ENCODE data around the gene PKMYT1. TPM values are rescaled to one million over a fixed set of nuclear protein-coding genes. Genes with fewer than 3 reads are reported as not detected.

The PKMYT1 gene
- total and polyA plus RNA-seq, 2 experiments from 2014 or later = 90.9 to 100 TPM

GRCh38 chr16:2966808-2967191, 13.4 kb downstream of the PKMYT1 start:
- no peaks in the 10 kb centered on the region for H3K9me2 ChIP-seq (ENCODE audit: insufficient read depth)
- DNase-seq (ENCODE audit: low spot score) = peak; percentile 70
- H3K27me3 ChIP-seq (ENCODE audit: insufficient read depth) = peaks cover 50% of the 10 kb centered on the region
- TF ChIP-seq REST (IDR thresholded peaks at IDR 0.05; ENCODE audit: unreplicated experiment) (peak; percentile 55), CTCF (conservative IDR thresholded peaks at IDR 0.05; ENCODE audit: low read depth in 2 of 2) (peak in 1 of 2 experiments; percentile 12; a peak in 1 of 4 replicates), ZNF114 (CRISPR knock-in tag; IDR thresholded peaks at IDR 0.05) (no peak)
- peak overlapping the region; percentile 94 for H3K4me3 ChIP-seq
- peaks cover 20% of the 10 kb centered on the region; the same call in 1 of the 2 replicates for H3K4me1 ChIP-seq (ENCODE audit: insufficient read depth)
- H3K27ac Mint-ChIP-seq = no peak overlapping the region
- H3F3A ChIP-seq (replicated peaks; ENCODE audit: low read depth) = peaks cover 41% of the 10 kb centered on the region
- H4K20me1 ChIP-seq (replicated peaks; ENCODE audit: insufficient read depth) = peaks cover 10% of the 10 kb centered on the region
- H3K4me2 ChIP-seq = peak overlapping the region; percentile 95
- H3K9me3 Mint-ChIP-seq = no peaks in the 10 kb centered on the region
- no peak overlapping the region for H3K27ac ChIP-seq (ENCODE audit: low read depth)
- peaks cover 7% of the 10 kb centered on the region; the same call in 2 of the 3 replicates for H3K36me3 Mint-ChIP-seq (ENCODE audit: low read depth)
- peaks cover 42% of the 10 kb centered on the region for H3K27me3 Mint-ChIP-seq (ENCODE audit: insufficient read depth, low read depth, poor library complexity)
- no peak for ATAC-seq
- no peak overlapping the region for H2AFZ ChIP-seq
- H3K79me2 ChIP-seq (replicated peaks; ENCODE audit: insufficient read depth) = no peaks in the 10 kb centered on the region
- no peak overlapping the region for H3K4me3 Mint-ChIP-seq
- H3K4me1 Mint-ChIP-seq = peaks cover 20% of the 10 kb centered on the region
- no peaks in the 10 kb centered on the region for H3K36me3 ChIP-seq (ENCODE audit: insufficient read depth)

- H3K27ac Mint-ChIP-seq = no peak overlapping the region
- DNase-seq (ENCODE audit: low spot score) = no peak
- H3K36me3 ChIP-seq (ENCODE audit: insufficient read depth) = no peaks in the 10 kb centered on the region
- H3K4me2 ChIP-seq = peak overlapping the region; percentile 95
- peak overlapping the region; percentile 94 for H3K4me3 ChIP-seq
- H2AFZ ChIP-seq = no peak overlapping the region
- peaks cover 20% of the 10 kb centered on the region; the same call in 1 of the 2 replicates for H3K4me1 ChIP-seq (ENCODE audit: insufficient read depth)
- H3K4me1 Mint-ChIP-seq = peaks cover 20% of the 10 kb centered on the region
- H3K79me2 ChIP-seq (replicated peaks; ENCODE audit: insufficient read depth) = no peaks in the 10 kb centered on the region
- no peak for ATAC-seq
- H3K4me3 Mint-ChIP-seq = no peak overlapping the region
- H3K9me3 Mint-ChIP-seq = no peaks in the 10 kb centered on the region
- peaks cover 42% of the 10 kb centered on the region for H3K27me3 Mint-ChIP-seq (ENCODE audit: insufficient read depth, low read depth, poor library complexity)
- peaks cover 7% of the 10 kb centered on the region; the same call in 2 of the 3 replicates for H3K36me3 Mint-ChIP-seq (ENCODE audit: low read depth)
- no peaks in the 10 kb centered on the region for H3K9me2 ChIP-seq (ENCODE audit: insufficient read depth)
- H3F3A ChIP-seq (replicated peaks; ENCODE audit: low read depth) = peaks cover 42% of the 10 kb centered on the region
- TF ChIP-seq ETS1 (IDR thresholded peaks at IDR 0.05) (no peak), EZH2 (IDR thresholded peaks at IDR 0.05; ENCODE audit: low read depth, unreplicated experiment) (peak; percentile 5)
- H3K27me3 ChIP-seq (ENCODE audit: insufficient read depth) = peaks cover 50% of the 10 kb centered on the region
- peaks cover 10% of the 10 kb centered on the region for H4K20me1 ChIP-seq (replicated peaks; ENCODE audit: insufficient read depth)
- H3K27ac ChIP-seq (ENCODE audit: low read depth) = no peak overlapping the region
Observed at GRCh38 chr16:2966043-2966807, 14.0 kb downstream of the PKMYT1 start.

Measured in GM23338 (cell line).